GM12878 (cell line): Measurements from ENCODE around the gene TRPM6. TPM values are rescaled to one million over a fixed set of nuclear protein-coding genes. Genes with fewer than 3 reads are reported as not detected.

ENCODE experiments used
- ASH2L ChIP-seq: fragments of 300-600, 200-600 bp; sonication (generic); IDR thresholded peaks from 2 replicates; pipeline ENCODE4 v1.6.1; 2017; ENCODE audit warnings: low read depth, mild to moderate bottlenecking, borderline replicate concordance
- CHD1 ChIP-seq: IDR thresholded peaks from 2 replicates; pipeline ENCODE4 v1.6.1; 2012; ENCODE audit warnings: low read depth, low read length, improper control_type of control experiment
- ESRRA ChIP-seq: IDR thresholded peaks from 2 replicates; pipeline ENCODE4 v1.6.1; 2012; ENCODE audit warnings: mild to moderate bottlenecking, low read length, improper control_type of control experiment
- JUNB ChIP-seq: IDR thresholded peaks from 2 replicates; pipeline ENCODE4 v1.6.1; 2016; ENCODE audit warnings: antibody characterized with exemption, mild to moderate bottlenecking
- KAT2A ChIP-seq: conservative IDR thresholded peaks from 2 replicates; pipeline ENCODE4 v1.6.1; 2011; ENCODE audit warnings: low read depth, low read length; ENCODE audit not compliant: control insufficient read depth
- KDM1A ChIP-seq: fragments of 200-600 bp; sonication (generic); IDR thresholded peaks from 2 replicates; pipeline ENCODE4 v1.6.1; 2016; ENCODE audit warnings: borderline replicate concordance
- MTA3 ChIP-seq: IDR thresholded peaks from 2 replicates; pipeline ENCODE4 v1.6.1; 2012; ENCODE audit warnings: low read length, inconsistent platforms, borderline replicate concordance
- MXI1 ChIP-seq: fragments of 150-350 bp; IDR thresholded peaks from 2 replicates; pipeline ENCODE4 v1.6.1; 2011; ENCODE audit warnings: low read depth, mild to moderate bottlenecking, inconsistent platforms, low read length, improper control_type of control experiment
- POU2F2 ChIP-seq: IDR thresholded peaks from 3 replicates; pipeline ENCODE4 v1.6.1; 2011; ENCODE audit warnings: low read depth, mild to moderate bottlenecking, low read length, borderline replicate concordance
- RAD51 ChIP-seq: fragments of 450-650 bp; IDR thresholded peaks from 2 replicates; pipeline ENCODE4 v1.6.1; 2016; ENCODE audit warnings: moderate library complexity, mild to moderate bottlenecking, inconsistent platforms
- RCOR1 ChIP-seq: conservative IDR thresholded peaks from 2 replicates; pipeline ENCODE4 v1.6.1; 2012; ENCODE audit warnings: low read depth, low read length, improper control_type of control experiment
- SMAD1 ChIP-seq: fragments of 450-650 bp; IDR thresholded peaks from 2 replicates; pipeline ENCODE4 v1.6.1; 2018; ENCODE audit warnings: mild to moderate bottlenecking, low read depth; ENCODE audit not compliant: partially characterized antibody
- STAT3 ChIP-seq: IDR thresholded peaks from 2 replicates; pipeline ENCODE4 v1.6.1; 2011; ENCODE audit warnings: low read depth, low read length, improper control_type of control experiment
- TBL1XR1 ChIP-seq: IDR thresholded peaks from 2 replicates; pipeline ENCODE4 v1.6.1; 2012; ENCODE audit warnings: low read depth, low read length, improper control_type of control experiment
- WRNIP1 ChIP-seq: IDR thresholded peaks from 2 replicates; pipeline ENCODE4 v1.6.1; 2011; ENCODE audit warnings: low read depth, low read length, improper control_type of control experiment, borderline replicate concordance
- polyA plus RNA-seq, 11 experiments: library from polyadenylated mRNA; depleted of rRNA in 4 of 11; unstranded in 6 of 11; stranded (reverse) in 5 of 11; fragments of >200 nt; fragmentation: Nextera tagmentation in 4 of 11; fragmentation: Illumina TruSeq in 1 of 11; extraction: Ambion mirVana in 4 of 11; extraction: Trizol in 1 of 11; gene quantifications; 1 replicate in 1 of 11; 2 replicates in 10 of 11; pipeline versions ENCODE4 v1.2.1 to v1.2.3, GENCODE V29; 2011 to 2016; ENCODE audit warnings: inconsistent platforms in 2 of 11, missing spikeins in 2 of 11, low read depth in 1 of 11
- total RNA-seq, 4 experiments: library from RNA; depleted of rRNA in 3 of 4; stranded (reverse); fragments of >200 nt in 3 of 4; fragmentation: Illumina TruSeq in 1 of 4; extraction: Trizol in 1 of 4; gene quantifications; 2 replicates each; pipeline versions ENCODE4 v1.2.1 to v1.2.3, GENCODE V29; 2013 to 2021
- TF ChIP-seq, protein P1 (sequence below): IDR thresholded peaks from 2 replicates; pipeline ENCODE4 v1.6.1; 2011; ENCODE audit warnings: low read depth, mild to moderate bottlenecking, low read length, moderate library complexity, borderline replicate concordance; ENCODE audit errors: extremely low read depth
- TF ChIP-seq, protein P2 (sequence below): fragments of 450-650 bp; IDR thresholded peaks from 2 replicates; pipeline ENCODE4 v1.6.1; 2017; ENCODE audit warnings: mild to moderate bottlenecking, moderate library complexity
- TF ChIP-seq, protein P3 (sequence below): IDR thresholded peaks from 2 replicates; pipeline ENCODE4 v1.6.1; 2012; ENCODE audit warnings: low read length, inconsistent platforms
- TF ChIP-seq, protein P4 (sequence below): fragments of 450-650 bp; conservative IDR thresholded peaks from 2 replicates; pipeline ENCODE4 v1.6.1; 2017; ENCODE audit warnings: mild to moderate bottlenecking, moderate library complexity

TRPM6 gene
- total and polyA plus RNA-seq, 10 of the 15 experiments (the other 5 are each of a cell fraction or from before 2014, with no cell fraction given) = under 0.01 to 0.34 (median 0.05) TPM; not detected in 1

DNA sequence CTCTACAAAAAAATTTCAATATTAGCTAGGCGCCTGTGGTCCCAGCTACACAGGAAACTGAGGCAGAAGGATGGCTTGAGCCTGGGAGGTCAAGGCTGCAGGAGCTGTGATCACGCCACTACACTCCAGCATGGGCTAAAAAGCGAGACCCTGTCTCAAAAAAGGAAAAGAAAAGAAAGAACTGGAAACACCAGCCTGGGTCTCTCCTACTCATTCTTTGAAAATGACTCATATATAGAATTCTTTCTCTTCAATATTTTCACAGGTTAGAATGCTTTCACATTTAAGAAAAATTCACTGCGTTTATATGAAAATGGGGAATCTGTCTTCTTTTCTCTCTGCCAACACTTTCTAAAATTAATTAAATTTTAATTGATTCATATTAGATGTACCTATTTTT, 115.6 kb downstream of the TRPM6 start (continued):
- TF ChIP-seq, protein P1, sequence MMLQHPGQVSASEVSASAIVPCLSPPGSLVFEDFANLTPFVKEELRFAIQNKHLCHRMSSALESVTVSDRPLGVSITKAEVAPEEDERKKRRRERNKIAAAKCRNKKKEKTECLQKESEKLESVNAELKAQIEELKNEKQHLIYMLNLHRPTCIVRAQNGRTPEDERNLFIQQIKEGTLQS = no peak
- TF ChIP-seq RCOR1 (no peak), WRNIP1 (no peak), MXI1 (no peak), SMAD1 (no peak), ESRRA (no peak), KDM1A (no peak), RAD51 (no peak), KAT2A (no peak), POU2F2 (no peak), STAT3 (no peak), CHD1 (no peak), TBL1XR1 (no peak), ASH2L (no peak), JUNB (peak; percentile 97), MTA3 (no peak)
- TF ChIP-seq, protein P2, sequence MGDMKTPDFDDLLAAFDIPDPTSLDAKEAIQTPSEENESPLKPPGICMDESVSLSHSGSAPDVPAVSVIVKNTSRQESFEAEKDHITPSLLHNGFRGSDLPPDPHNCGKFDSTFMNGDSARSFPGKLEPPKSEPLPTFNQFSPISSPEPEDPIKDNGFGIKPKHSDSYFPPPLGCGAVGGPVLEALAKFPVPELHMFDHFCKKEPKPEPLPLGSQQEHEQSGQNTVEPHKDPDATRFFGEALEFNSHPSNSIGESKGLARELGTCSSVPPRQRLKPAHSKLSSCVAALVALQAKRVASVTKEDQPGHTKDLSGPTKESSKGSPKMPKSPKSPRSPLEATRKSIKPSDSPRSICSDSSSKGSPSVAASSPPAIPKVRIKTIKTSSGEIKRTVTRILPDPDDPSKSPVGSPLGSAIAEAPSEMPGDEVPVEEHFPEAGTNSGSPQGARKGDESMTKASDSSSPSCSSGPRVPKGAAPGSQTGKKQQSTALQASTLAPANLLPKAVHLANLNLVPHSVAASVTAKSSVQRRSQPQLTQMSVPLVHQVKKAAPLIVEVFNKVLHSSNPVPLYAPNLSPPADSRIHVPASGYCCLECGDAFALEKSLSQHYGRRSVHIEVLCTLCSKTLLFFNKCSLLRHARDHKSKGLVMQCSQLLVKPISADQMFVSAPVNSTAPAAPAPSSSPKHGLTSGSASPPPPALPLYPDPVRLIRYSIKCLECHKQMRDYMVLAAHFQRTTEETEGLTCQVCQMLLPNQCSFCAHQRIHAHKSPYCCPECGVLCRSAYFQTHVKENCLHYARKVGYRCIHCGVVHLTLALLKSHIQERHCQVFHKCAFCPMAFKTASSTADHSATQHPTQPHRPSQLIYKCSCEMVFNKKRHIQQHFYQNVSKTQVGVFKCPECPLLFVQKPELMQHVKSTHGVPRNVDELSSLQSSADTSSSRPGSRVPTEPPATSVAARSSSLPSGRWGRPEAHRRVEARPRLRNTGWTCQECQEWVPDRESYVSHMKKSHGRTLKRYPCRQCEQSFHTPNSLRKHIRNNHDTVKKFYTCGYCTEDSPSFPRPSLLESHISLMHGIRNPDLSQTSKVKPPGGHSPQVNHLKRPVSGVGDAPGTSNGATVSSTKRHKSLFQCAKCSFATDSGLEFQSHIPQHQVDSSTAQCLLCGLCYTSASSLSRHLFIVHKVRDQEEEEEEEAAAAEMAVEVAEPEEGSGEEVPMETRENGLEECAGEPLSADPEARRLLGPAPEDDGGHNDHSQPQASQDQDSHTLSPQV = no peak
- TF ChIP-seq, protein P3, sequence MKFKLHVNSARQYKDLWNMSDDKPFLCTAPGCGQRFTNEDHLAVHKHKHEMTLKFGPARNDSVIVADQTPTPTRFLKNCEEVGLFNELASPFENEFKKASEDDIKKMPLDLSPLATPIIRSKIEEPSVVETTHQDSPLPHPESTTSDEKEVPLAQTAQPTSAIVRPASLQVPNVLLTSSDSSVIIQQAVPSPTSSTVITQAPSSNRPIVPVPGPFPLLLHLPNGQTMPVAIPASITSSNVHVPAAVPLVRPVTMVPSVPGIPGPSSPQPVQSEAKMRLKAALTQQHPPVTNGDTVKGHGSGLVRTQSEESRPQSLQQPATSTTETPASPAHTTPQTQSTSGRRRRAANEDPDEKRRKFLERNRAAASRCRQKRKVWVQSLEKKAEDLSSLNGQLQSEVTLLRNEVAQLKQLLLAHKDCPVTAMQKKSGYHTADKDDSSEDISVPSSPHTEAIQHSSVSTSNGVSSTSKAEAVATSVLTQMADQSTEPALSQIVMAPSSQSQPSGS = peak; percentile 54; the same call in 1 of the 2 replicates
- TF ChIP-seq, protein P4, sequence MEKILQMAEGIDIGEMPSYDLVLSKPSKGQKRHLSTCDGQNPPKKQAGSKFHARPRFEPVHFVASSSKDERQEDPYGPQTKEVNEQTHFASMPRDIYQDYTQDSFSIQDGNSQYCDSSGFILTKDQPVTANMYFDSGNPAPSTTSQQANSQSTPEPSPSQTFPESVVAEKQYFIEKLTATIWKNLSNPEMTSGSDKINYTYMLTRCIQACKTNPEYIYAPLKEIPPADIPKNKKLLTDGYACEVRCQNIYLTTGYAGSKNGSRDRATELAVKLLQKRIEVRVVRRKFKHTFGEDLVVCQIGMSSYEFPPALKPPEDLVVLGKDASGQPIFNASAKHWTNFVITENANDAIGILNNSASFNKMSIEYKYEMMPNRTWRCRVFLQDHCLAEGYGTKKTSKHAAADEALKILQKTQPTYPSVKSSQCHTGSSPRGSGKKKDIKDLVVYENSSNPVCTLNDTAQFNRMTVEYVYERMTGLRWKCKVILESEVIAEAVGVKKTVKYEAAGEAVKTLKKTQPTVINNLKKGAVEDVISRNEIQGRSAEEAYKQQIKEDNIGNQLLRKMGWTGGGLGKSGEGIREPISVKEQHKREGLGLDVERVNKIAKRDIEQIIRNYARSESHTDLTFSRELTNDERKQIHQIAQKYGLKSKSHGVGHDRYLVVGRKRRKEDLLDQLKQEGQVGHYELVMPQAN = no peak
- TF ChIP-seq, all 136 proteins: peak for 9
